Measurements from ENCODE around the gene CACTIN.

Gene CACTIN

GRCh38 chr19:3645726-3646125 is 19.1 kb upstream of the CACTIN start:
- TF ChIP-seq NFIC (IDR thresholded peaks at IDR 0.05) (no peak), USF1 (IDR thresholded peaks at IDR 0.05) (no peak), CEBPB (IDR thresholded peaks at IDR 0.05) (no peak), REST (IDR thresholded peaks at IDR 0.05; ENCODE audit: low read depth) (no peak), CREB1 (IDR thresholded peaks at IDR 0.05; ENCODE audit: low read depth) (no peak), FOXM1 (IDR thresholded peaks at IDR 0.05; ENCODE audit: borderline replicate concordance, low read depth) (no peak), TEAD4 (IDR thresholded peaks at IDR 0.05) (no peak)

- TF ChIP-seq YY1 (IDR thresholded peaks at IDR 0.05; ENCODE audit: low read depth) (no peak), USF1 (IDR thresholded peaks at IDR 0.05) (no peak), TAF1 (IDR thresholded peaks at IDR 0.05; ENCODE audit: low read depth) (no peak), EP300 (IDR thresholded peaks at IDR 0.05; ENCODE audit: borderline replicate concordance) (no peak), EGR1 (IDR thresholded peaks at IDR 0.05) (no peak), RAD21 (IDR thresholded peaks at IDR 0.05; ENCODE audit: low read depth) (no peak), REST (IDR thresholded peaks at IDR 0.05; ENCODE audit: low read depth) (no peak), FOXM1 (IDR thresholded peaks at IDR 0.05; ENCODE audit: borderline replicate concordance, low read depth) (no peak), NFIC (IDR thresholded peaks at IDR 0.05) (no peak), CEBPB (IDR thresholded peaks at IDR 0.05) (no peak), TEAD4 (IDR thresholded peaks at IDR 0.05) (no peak), TCF12 (IDR thresholded peaks at IDR 0.05; ENCODE audit: low read depth) (no peak), CREB1 (IDR thresholded peaks at IDR 0.05; ENCODE audit: low read depth) (no peak), ZBTB7A (IDR thresholded peaks at IDR 0.05; ENCODE audit: low read depth) (no peak), MAX (IDR thresholded peaks at IDR 0.05) (no peak)
These were observed 18.4 kb upstream of the CACTIN start for GRCh38 chr19:3645067-3645396.

GRCh38 chr19:3644351-3645066 is 17.9 kb upstream of the CACTIN start:
- TF ChIP-seq REST (IDR thresholded peaks at IDR 0.05; ENCODE audit: low read depth), result no peak
- no peak for TF ChIP-seq YY1 (IDR thresholded peaks at IDR 0.05; ENCODE audit: low read depth)
- no peak for TF ChIP-seq EGR1 (IDR thresholded peaks at IDR 0.05)
- no peak for TF ChIP-seq FOXM1 (IDR thresholded peaks at IDR 0.05; ENCODE audit: borderline replicate concordance, low read depth)
- TF ChIP-seq NFIC (IDR thresholded peaks at IDR 0.05), result no peak

DNA sequence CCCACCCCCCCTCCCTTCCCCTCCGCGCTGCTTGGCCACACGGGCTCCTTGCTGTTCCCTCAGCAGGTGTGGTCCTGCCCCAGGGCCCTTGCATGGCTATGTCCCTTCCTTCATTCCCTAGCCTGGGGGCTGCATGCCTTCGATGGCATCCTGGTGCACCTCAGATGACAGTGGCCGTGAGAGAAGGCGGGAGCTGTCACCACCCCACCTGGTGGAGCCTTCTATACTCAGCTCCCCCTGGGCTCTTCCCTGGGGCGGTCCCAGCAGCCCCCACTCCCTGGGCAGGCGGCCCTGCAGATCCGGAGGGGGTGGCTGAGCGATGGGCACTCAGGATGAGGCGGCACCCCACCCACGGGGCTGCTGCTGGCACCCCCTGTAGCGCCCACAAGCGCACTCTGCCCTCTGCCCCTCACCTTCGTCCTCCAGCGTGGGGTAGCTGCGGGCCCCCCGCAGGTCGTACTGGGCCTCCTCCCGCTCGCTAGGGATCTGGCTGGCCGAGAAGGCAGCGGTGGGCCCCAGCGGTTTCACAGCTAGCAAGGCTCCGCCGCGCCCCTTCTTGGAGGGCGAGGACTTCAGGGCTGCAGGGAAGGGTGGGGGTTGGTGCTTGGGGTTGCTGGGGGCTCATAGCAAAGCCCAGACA is 17.2 kb upstream of the CACTIN start:
- TF ChIP-seq NFIC (IDR thresholded peaks at IDR 0.05) (no peak), REST (IDR thresholded peaks at IDR 0.05; ENCODE audit: low read depth) (no peak), CREB1 (IDR thresholded peaks at IDR 0.05; ENCODE audit: low read depth) (no peak), EGR1 (IDR thresholded peaks at IDR 0.05) (no peak), TCF12 (IDR thresholded peaks at IDR 0.05; ENCODE audit: low read depth) (no peak), EP300 (IDR thresholded peaks at IDR 0.05; ENCODE audit: borderline replicate concordance) (no peak), TAF1 (IDR thresholded peaks at IDR 0.05; ENCODE audit: low read depth) (no peak), TEAD4 (IDR thresholded peaks at IDR 0.05) (no peak), ZBTB7A (IDR thresholded peaks at IDR 0.05; ENCODE audit: low read depth) (no peak), RAD21 (IDR thresholded peaks at IDR 0.05; ENCODE audit: low read depth) (no peak), CEBPB (IDR thresholded peaks at IDR 0.05) (no peak), YY1 (IDR thresholded peaks at IDR 0.05; ENCODE audit: low read depth) (no peak), FOXM1 (IDR thresholded peaks at IDR 0.05; ENCODE audit: borderline replicate concordance, low read depth) (no peak), MAX (IDR thresholded peaks at IDR 0.05) (no peak), USF1 (IDR thresholded peaks at IDR 0.05) (no peak)

All from Ishikawa (cell line).